HEK293 (cell line): ENCODE results near the gene FBXO17.
A peak's percentile ranks its signal among the peaks of the same experiment; 100 is the strongest.

Experiments used
- ATF2 ChIP-seq: fragments of 450-650 bp; formaldehyde crosslinking; IDR thresholded peaks from 2 replicates; pipeline ENCODE4 v1.5.1; 2016; ENCODE audit warnings: missing biosample characterization, missing genetic modification characterization, low read depth
- CTCF ChIP-seq: fragments of 450-650 bp; formaldehyde crosslinking; IDR thresholded peaks from 2 replicates; pipeline ENCODE4 v1.5.1; 2016; ENCODE audit warnings: missing biosample characterization, missing genetic modification characterization
- GFI1B ChIP-seq: fragments of 450-650 bp; formaldehyde crosslinking; IDR thresholded peaks from 2 replicates; pipeline ENCODE4 v1.5.1; 2016; ENCODE audit warnings: missing biosample characterization, missing genetic modification characterization
- GLIS1 ChIP-seq: fragments of 450-650 bp; formaldehyde crosslinking; IDR thresholded peaks from 2 replicates; pipeline ENCODE4 v1.5.1; 2016; ENCODE audit warnings: missing biosample characterization, missing genetic modification characterization
- HIC1 ChIP-seq: fragments of 450-650 bp; formaldehyde crosslinking; IDR thresholded peaks from 2 replicates; pipeline ENCODE4 v1.5.1; 2016; ENCODE audit warnings: missing biosample characterization, missing genetic modification characterization
- KLF17 ChIP-seq: fragments of 450-650 bp; formaldehyde crosslinking; IDR thresholded peaks from 2 replicates; pipeline ENCODE4 v1.5.1; 2016; ENCODE audit warnings: missing biosample characterization, missing genetic modification characterization
- KLF9 ChIP-seq: fragments of 450-650 bp; formaldehyde crosslinking; IDR thresholded peaks from 2 replicates; pipeline ENCODE4 v1.5.1; 2016; ENCODE audit warnings: missing biosample characterization, missing genetic modification characterization, low read depth
- PRDM1 ChIP-seq: fragments of 450-650 bp; formaldehyde crosslinking; IDR thresholded peaks from 2 replicates; pipeline ENCODE4; 2016; ENCODE audit warnings: missing biosample characterization, missing genetic modification characterization
- REST ChIP-seq: fragments of 450-650 bp; formaldehyde crosslinking; IDR thresholded peaks from 2 replicates; pipeline ENCODE4 v1.5.1; 2016; ENCODE audit warnings: missing biosample characterization, missing genetic modification characterization
- SP2 ChIP-seq: fragments of 450-650 bp; formaldehyde crosslinking; IDR thresholded peaks from 2 replicates; pipeline ENCODE4 v1.5.1; 2016; ENCODE audit warnings: missing biosample characterization, missing genetic modification characterization
- YY2 ChIP-seq: fragments of 450-650 bp; formaldehyde crosslinking; IDR thresholded peaks from 2 replicates; pipeline ENCODE4 v1.5.1; 2016; ENCODE audit warnings: missing biosample characterization, missing genetic modification characterization
- ZBTB6 ChIP-seq: fragments of 450-650 bp; formaldehyde crosslinking; IDR thresholded peaks from 2 replicates; pipeline ENCODE4 v1.5.1; 2017; ENCODE audit warnings: missing biosample characterization, missing genetic modification characterization
- ZBTB7A ChIP-seq: fragments of 450-650 bp; formaldehyde crosslinking; IDR thresholded peaks from 2 replicates; pipeline ENCODE4 v1.5.1; 2016; ENCODE audit warnings: low read depth, missing biosample characterization, missing genetic modification characterization
- ZIC2 ChIP-seq: fragments of 450-650 bp; formaldehyde crosslinking; IDR thresholded peaks from 2 replicates; pipeline ENCODE4 v1.5.1; 2016; ENCODE audit warnings: missing biosample characterization, missing genetic modification characterization
- ZNF133 ChIP-seq: fragments of 450-650 bp; formaldehyde crosslinking; IDR thresholded peaks from 2 replicates; pipeline ENCODE4 v1.5.1; 2016; ENCODE audit warnings: missing biosample characterization, missing genetic modification characterization
- ZNF157 ChIP-seq: fragments of 450-650 bp; formaldehyde crosslinking; IDR thresholded peaks from 2 replicates; pipeline ENCODE4 v1.5.1; 2016; ENCODE audit warnings: missing biosample characterization, missing genetic modification characterization
- ZNF174 ChIP-seq: fragments of 450-650 bp; formaldehyde crosslinking; IDR thresholded peaks from 2 replicates; pipeline ENCODE4 v1.5.0; 2017; ENCODE audit warnings: missing biosample characterization, mild to moderate bottlenecking, missing genetic modification characterization
- ZNF266 ChIP-seq: fragments of 450-650 bp; formaldehyde crosslinking; IDR thresholded peaks from 2 replicates; pipeline ENCODE4 v1.5.1; 2016; ENCODE audit warnings: missing biosample characterization, missing genetic modification characterization, low read depth
- ZNF274 ChIP-seq, 2 experiments: fragments of 200-500 bp in 1 of 2; fragments of 450-650 bp in 1 of 2; sonication (Bioruptor generic) in 1 of 2; formaldehyde crosslinking in 1 of 2; IDR thresholded peaks; 2 replicates each; pipeline versions ENCODE4 v1.5.1 to v1.6.1; 2014 to 2016; ENCODE audit warnings: borderline replicate concordance in 1 of 2, inconsistent platforms in 1 of 2, low read length in 1 of 2, missing biosample characterization in 1 of 2, missing genetic modification characterization in 1 of 2
- ZNF341 ChIP-seq: fragments of 450-650 bp; formaldehyde crosslinking; IDR thresholded peaks from 2 replicates; pipeline ENCODE4; 2016; ENCODE audit warnings: low read depth, missing biosample characterization, missing genetic modification characterization
- ZNF391 ChIP-seq: fragments of 450-650 bp; formaldehyde crosslinking; IDR thresholded peaks from 2 replicates; pipeline ENCODE4 v1.5.1; 2016; ENCODE audit warnings: low read depth, missing biosample characterization, missing genetic modification characterization, borderline replicate concordance
- ZNF521 ChIP-seq: fragments of 450-650 bp; formaldehyde crosslinking; IDR thresholded peaks from 2 replicates; pipeline ENCODE4 v1.5.1; 2017; ENCODE audit warnings: missing biosample characterization, mild to moderate bottlenecking, missing genetic modification characterization
- ZNF645 ChIP-seq: fragments of 450-650 bp; formaldehyde crosslinking; IDR thresholded peaks from 2 replicates; pipeline ENCODE4; 2016; ENCODE audit warnings: missing biosample characterization, missing genetic modification characterization
- ZNF792 ChIP-seq: fragments of 450-650 bp; formaldehyde crosslinking; IDR thresholded peaks from 2 replicates; pipeline ENCODE4 v1.5.1; 2016; ENCODE audit warnings: missing biosample characterization, missing genetic modification characterization
- ZSCAN4 ChIP-seq: fragments of 450-650 bp; formaldehyde crosslinking; IDR thresholded peaks from 2 replicates; pipeline ENCODE4 v1.5.1; 2017; ENCODE audit warnings: missing biosample characterization, missing genetic modification characterization

The FBXO17 gene

GRCh38 chr19:38898788-38899446 is 76.6 kb downstream of the FBXO17 start (continued):
- TF ChIP-seq ZNF157 (tag by site-specific recombination) (no peak), ZIC2 (peak; percentile 46), ZNF792 (peak; percentile 87; the same call in 1 of the 2 replicates), ZNF133 (0 out of 2 replicates have a peak, but pooled peaks have one; percentile 12), ZNF266 (tag by site-specific recombination) (0 out of 2 replicates have a peak, but pooled peaks have one; percentile 11), SP2 (tag by site-specific recombination) (no peak), ZNF521 (tag by site-specific recombination) (no peak), REST (tag by site-specific recombination) (peak; percentile 70; the same call in 1 of the 2 replicates), GLIS1 (tag by site-specific recombination) (no peak), CTCF (tag by site-specific recombination) (no peak), ZBTB6 (0 out of 2 replicates have a peak, but pooled peaks have one; percentile 5), ZNF391 (tag by site-specific recombination) (peak; percentile 59), ZBTB7A (tag by site-specific recombination) (peak; percentile 89; the same call in 1 of the 2 replicates), PRDM1 (tag by site-specific recombination) (peak; percentile 99), KLF17 (no peak), ZSCAN4 (tag by site-specific recombination) (peak; percentile 44; the same call in 1 of the 2 replicates), ATF2 (tag by site-specific recombination) (no peak), YY2 (tag by site-specific recombination) (no peak), ZNF274 (IDR thresholded peaks at IDR 0.05; ENCODE audit: low read length) (no peak), ZNF274 (tag by site-specific recombination; IDR thresholded peaks at IDR 0.05; ENCODE audit: borderline replicate concordance) (no peak), GFI1B (tag by site-specific recombination) (no peak), ZNF174 (tag by site-specific recombination) (no peak), ZNF341 (tag by site-specific recombination) (peak; percentile 66), ZNF645 (0 out of 2 replicates have a peak, but pooled peaks have one; percentile 81), KLF9 (tag by site-specific recombination) (no peak), HIC1 (peak; percentile 39; the same call in 1 of the 2 replicates)
